Epithelial cell of esophagus (primary cell): ENCODE measurements around the gene HIPK1.

ENCODE experiments used
- DNase-seq: peaks from one replicate; pipeline ENCODE4 v3.0.0; 2010; ENCODE audit warnings: low read depth
- H3K4me3 ChIP-seq: 2 replicates; pipeline ENCODE4 v1.5.1; 2011; ENCODE audit warnings: mild to moderate bottlenecking, low read length, control low read depth
- CTCF ChIP-seq: IDR thresholded peaks from 2 replicates; pipeline ENCODE4 v1.5.1; 2011; ENCODE audit warnings: low read depth, mild to moderate bottlenecking, low read length, control low read depth, inconsistent platforms; ENCODE audit not compliant: insufficient read depth; ENCODE audit errors: missing control alignments

The HIPK1 gene

GRCh38 chr1:113950908-113951307 lies 21.8 kb downstream of the HIPK1 start:
- no peak overlapping the region for H3K4me3 ChIP-seq
- no peak for TF ChIP-seq CTCF
- DNase-seq, result no peak

GRCh38 chr1:113951719-113952118 lies 22.6 kb downstream of the HIPK1 start:
- no peak overlapping the region for H3K4me3 ChIP-seq
- no peak for TF ChIP-seq CTCF
- DNase-seq, result no peak

- DNase-seq, result no peak
- H3K4me3 ChIP-seq, result no peak overlapping the region
- peak; percentile 13 for TF ChIP-seq CTCF
Observed at GRCh38 chr1:113957984-113958383, 28.9 kb downstream of the HIPK1 start.

- H3K4me3 ChIP-seq, result no peak overlapping the region
- no peak for TF ChIP-seq CTCF
- peak; percentile 66 for DNase-seq
Observed at GRCh38 chr1:113958691-113959090, 29.6 kb downstream of the HIPK1 start.

- TF ChIP-seq CTCF, result no peak
- DNase-seq, result no peak
- no peak overlapping the region for H3K4me3 ChIP-seq
Observed at GRCh38 chr1:113963281-113963906, 34.3 kb downstream of the HIPK1 start.

GRCh38 chr1:113965703-113966412 lies 36.7 kb downstream of the HIPK1 start:
- no peak overlapping the region for H3K4me3 ChIP-seq
- no peak for DNase-seq
- no peak for TF ChIP-seq CTCF

GRCh38 chr1:113972954-113973353 lies 43.8 kb downstream of the HIPK1 start:
- no peak overlapping the region for H3K4me3 ChIP-seq
- no peak for DNase-seq
- TF ChIP-seq CTCF, result no peak
